Adrenal gland (tissue), 5 donors: Measurements from ENCODE around the gene NUCKS1.

Experiments
- POLR2A ChIP-seq, 2 donors: fragments of 450-650 bp; IDR thresholded peaks; one replicate each; pipeline ENCODE4 v1.6.1; 2017; ENCODE audit warnings: antibody characterized with exemption in 2 of 2, mild to moderate bottlenecking in 2 of 2, moderate library complexity in 1 of 2
- TF ChIP-seq, protein P1 (sequence below), 6 experiments: fragments of 450-650 bp in 4 of 6; fragments of 200-600 bp in 2 of 6; sonication (generic) in 1 of 6; IDR thresholded peaks; 1 replicate in 5 of 6; 2 replicates in 1 of 6; pipeline versions ENCODE4 v1.5.1 to v1.8.0; 2016 to 2021; ENCODE audit warnings: antibody characterized with exemption in 6 of 6, mild to moderate bottlenecking in 2 of 6, moderate library complexity in 1 of 6
- donor health status: DM: no; HTN: no; CAD: no.

DNA sequence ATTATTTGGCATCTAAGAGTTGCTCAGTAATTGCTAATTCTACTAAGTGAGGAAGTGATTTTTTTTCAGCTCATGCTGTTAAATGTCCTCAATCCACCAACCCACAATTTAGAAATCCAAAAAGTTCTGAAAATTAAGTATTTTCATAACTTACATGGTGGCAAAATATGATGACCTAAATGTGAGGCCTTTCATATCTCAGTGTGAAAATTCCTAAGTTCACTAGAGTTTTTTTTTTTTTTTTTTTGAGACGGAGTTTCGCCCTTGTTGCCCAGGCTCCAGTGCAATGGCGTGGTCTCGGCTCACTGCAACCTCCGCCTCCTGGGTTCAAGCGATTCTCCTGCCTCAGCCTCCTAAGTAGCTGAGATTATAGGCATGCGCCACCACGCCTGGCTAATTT is 5.6 kb downstream of the NUCKS1 start:
- TF ChIP-seq POLR2A (IDR thresholded peaks at IDR 0.05) = no peak
- TF ChIP-seq, protein P1, sequence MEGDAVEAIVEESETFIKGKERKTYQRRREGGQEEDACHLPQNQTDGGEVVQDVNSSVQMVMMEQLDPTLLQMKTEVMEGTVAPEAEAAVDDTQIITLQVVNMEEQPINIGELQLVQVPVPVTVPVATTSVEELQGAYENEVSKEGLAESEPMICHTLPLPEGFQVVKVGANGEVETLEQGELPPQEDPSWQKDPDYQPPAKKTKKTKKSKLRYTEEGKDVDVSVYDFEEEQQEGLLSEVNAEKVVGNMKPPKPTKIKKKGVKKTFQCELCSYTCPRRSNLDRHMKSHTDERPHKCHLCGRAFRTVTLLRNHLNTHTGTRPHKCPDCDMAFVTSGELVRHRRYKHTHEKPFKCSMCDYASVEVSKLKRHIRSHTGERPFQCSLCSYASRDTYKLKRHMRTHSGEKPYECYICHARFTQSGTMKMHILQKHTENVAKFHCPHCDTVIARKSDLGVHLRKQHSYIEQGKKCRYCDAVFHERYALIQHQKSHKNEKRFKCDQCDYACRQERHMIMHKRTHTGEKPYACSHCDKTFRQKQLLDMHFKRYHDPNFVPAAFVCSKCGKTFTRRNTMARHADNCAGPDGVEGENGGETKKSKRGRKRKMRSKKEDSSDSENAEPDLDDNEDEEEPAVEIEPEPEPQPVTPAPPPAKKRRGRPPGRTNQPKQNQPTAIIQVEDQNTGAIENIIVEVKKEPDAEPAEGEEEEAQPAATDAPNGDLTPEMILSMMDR (IDR thresholded peaks at IDR 0.05) = no peak
